Duodenal mucosa (tissue), 2 donors: ENCODE measurements around the gene TRMT2A.

ENCODE experiments used
- H3K27ac ChIP-seq: one replicate; pipeline ENCODE4 v1.7.0; 2013; ENCODE audit warnings: low read depth, low read length
- H3K27me3 ChIP-seq, 2 donors: one replicate each; pipeline ENCODE4 v1.7.0; 2013; ENCODE audit warnings: low read length in 2 of 2, control low read depth in 1 of 2; ENCODE audit not compliant: insufficient read depth in 2 of 2, control insufficient read depth in 1 of 2
- H3K36me3 ChIP-seq, 2 donors: one replicate each; pipeline ENCODE4 v1.7.0; 2013; ENCODE audit warnings: low read length in 2 of 2, control low read depth in 1 of 2; ENCODE audit not compliant: insufficient read depth in 2 of 2, control insufficient read depth in 1 of 2
- H3K4me1 ChIP-seq, 2 donors: one replicate each; pipeline ENCODE4 v1.7.0; 2013; ENCODE audit warnings: low read length in 2 of 2, control low read depth in 1 of 2; ENCODE audit not compliant: insufficient read depth in 2 of 2, control insufficient read depth in 1 of 2
- H3K4me3 ChIP-seq, 2 donors: one replicate each; pipeline ENCODE4 v1.7.0; 2013; ENCODE audit warnings: low read length in 2 of 2, low read depth in 1 of 2
- H3K9ac ChIP-seq, 2 donors: one replicate each; pipeline ENCODE4 v1.7.0; 2013; ENCODE audit warnings: low read length in 2 of 2, low read depth in 1 of 2
- H3K9me3 ChIP-seq, 2 donors: one replicate each; pipeline ENCODE4 v1.7.0; 2013; ENCODE audit warnings: low read length in 2 of 2, control low read depth in 1 of 2; ENCODE audit not compliant: control insufficient read depth in 1 of 2

Gene TRMT2A

DNA sequence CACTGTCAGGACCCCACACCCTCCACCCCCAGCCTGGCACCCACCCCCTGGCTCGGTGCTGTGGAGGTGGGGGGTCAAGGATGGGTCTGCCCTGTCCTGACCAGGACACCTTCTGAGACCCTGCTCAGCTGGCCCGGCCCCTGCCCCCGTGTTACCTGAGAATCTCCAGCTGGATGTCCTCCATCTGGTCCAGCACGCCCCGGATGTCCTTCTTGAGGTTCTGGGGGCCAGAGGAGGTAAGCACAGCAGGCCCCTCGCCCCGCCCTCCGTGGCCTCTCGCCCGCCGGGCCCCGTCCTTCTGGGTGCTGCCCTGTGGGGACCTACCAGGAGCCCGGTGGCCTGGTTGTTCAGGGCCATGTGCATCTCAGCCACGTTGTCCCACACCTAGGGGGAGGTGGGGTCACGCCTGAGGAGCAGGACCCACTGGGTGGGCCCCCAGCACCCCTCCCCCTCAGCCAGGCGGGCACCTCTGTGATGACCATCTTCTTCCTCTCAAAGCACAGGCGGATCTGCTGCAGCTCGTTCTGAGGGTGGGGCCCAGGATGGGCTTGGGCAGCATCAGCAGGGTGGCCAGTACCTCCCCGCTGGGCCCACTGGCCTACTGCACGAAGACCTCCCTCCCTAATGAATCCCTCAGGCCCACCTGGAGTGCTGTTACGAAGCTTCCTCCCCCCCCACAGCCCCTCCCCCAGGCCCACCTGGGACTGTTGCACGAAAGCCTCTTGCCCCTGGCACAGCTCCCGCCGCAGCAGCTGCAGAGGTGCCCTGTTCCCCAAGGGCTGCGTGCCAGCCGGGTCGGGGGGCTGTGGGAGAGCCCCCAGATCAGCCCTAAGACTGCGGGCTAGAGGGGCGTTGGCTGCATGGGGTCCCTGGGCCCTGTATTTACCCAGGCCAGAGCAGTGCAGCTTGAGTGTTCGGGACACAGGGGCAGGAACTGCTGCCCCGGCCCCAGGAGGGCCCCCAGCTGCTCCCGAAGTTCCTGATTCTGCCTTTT is 32.5 kb upstream of the TRMT2A start:
- Histone ChIP-seq H3K27me3 (no peaks in the 10 kb centered on the region), H3K9me3 (no peaks in the 10 kb centered on the region), H3K4me1 (peaks cover 0 to 3% of the 10 kb centered on the region in 2 donors)

DNA sequence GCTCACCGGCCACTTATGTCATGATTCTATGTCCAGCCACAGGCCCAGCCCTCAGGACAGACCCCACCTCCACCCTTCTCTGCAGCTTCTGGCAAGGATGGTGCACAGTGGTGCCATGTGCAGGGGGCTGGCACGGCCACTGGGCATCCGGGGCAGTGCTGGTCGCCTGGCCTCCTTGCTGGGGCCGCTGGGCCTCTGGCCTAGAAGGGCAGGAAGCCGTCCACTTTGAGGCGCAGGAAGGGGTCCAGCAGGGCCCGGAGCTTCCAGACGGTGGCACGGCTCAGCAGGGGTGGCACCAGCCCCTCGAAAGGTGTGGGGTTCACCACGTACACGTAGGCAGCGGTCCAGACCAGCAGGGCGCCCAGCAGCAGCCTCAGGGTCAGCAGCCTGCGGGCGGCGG is 31.4 kb upstream of the TRMT2A start:
- Histone ChIP-seq H3K36me3 (no peaks in the 10 kb centered on the region), H3K27ac (no peak overlapping the region), H3K4me1 (peaks cover 0 to 3% of the 10 kb centered on the region in 2 donors), H3K27me3 (no peaks in the 10 kb centered on the region), H3K9ac (no peak overlapping the region), H3K4me3 (no peak overlapping the region), H3K9me3 (no peaks in the 10 kb centered on the region)

More for the DNA sequence above, 32.5 kb upstream of the TRMT2A start:
- Histone ChIP-seq H3K9ac (no peak overlapping the region), H3K27ac (no peak overlapping the region), H3K4me3 (no peak overlapping the region), H3K36me3 (no peaks in the 10 kb centered on the region)

DNA sequence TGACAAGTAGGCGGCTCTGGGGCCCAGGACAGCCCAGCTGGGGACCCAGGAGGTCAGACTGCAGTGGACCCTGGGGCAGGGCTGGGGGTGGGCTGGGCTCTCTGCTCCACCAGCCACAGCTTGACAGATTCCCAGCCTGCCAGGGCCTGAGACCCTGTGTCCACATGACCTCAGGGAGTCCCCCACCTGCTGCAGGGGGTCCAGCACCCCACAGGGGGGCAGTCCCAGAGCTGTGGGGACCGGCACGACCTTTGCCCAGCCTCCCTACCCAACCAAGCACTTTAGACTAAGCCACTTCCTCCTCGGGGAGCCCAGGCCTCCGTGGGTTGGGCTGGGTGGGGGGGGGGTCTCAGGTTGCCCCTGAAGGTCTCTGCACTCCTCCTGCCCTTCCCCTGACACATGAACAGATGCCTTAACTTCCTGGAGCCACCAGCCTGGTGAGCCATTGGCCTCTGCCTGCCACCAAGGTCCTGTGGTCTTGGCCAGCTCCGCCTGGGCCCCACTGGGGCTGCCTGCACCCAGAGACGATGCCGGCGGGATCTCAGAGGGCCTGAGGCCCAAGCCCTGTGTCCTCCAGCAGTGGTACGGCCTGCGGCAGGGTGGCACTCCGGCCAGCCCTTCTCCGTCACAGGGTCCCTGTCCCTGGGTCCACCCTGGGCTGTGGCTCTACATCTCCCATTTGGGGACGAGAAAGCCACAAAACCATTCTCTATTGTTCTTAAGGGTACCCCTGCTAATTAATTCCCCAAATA is 30.4 kb upstream of the TRMT2A start:
- no peaks in the 10 kb centered on the region for H3K27me3 ChIP-seq
- peaks cover 0 to 3% of the 10 kb centered on the region in 2 donors for H3K4me1 ChIP-seq
- no peaks in the 10 kb centered on the region for H3K36me3 ChIP-seq
- H3K4me3 ChIP-seq: no peak overlapping the region
- H3K9ac ChIP-seq: no peak overlapping the region
- H3K9me3 ChIP-seq: no peaks in the 10 kb centered on the region
- H3K27ac ChIP-seq: no peak overlapping the region

DNA sequence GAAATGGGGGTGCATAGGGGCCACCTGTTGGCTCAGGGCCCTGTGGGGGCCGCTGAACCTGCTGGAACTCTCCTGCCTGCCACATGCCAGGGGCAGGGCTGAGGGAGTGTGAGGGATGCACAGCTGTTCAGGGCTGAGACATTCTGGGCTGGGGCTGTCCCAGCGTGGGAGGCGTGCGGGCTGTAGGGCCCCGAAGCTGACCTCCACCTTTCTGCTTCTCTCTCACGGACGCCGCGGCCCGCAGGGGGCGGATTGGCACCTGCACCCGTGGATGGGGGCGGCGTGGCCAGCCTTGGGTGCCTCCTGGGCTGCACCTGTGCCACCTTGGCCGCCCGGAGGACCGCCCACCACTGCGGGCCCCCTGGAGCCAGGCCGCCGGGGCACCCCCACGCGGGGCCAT is 29.8 kb upstream of the TRMT2A start:
- no peaks in the 10 kb centered on the region for H3K27me3 ChIP-seq
- no peaks in the 10 kb centered on the region for H3K36me3 ChIP-seq
- H3K9me3 ChIP-seq: no peaks in the 10 kb centered on the region
- H3K9ac ChIP-seq: no peak overlapping the region
- no peak overlapping the region for H3K4me3 ChIP-seq
- no peak overlapping the region for H3K27ac ChIP-seq
- H3K4me1 ChIP-seq: peaks cover 0 to 3% of the 10 kb centered on the region in 2 donors

DNA sequence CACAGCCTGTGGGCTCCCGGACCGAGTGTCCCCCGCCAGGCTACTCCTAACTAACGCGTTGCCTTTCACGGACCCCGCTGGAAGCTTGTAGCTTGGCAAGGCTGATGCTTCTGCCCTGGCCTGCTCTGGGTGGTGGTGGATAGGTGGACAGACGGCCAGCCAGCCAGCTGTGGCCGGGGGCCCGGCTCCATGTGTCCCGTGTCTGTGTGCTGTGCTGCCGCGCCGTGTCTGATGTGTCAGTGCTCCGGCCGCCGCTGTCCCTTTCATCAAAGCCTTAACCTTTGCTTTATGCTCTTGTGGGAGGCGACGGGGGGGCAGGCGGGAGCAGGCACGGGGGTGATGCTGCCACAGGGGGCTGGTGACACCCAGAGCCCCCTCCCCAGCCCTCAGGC is 28.8 kb upstream of the TRMT2A start:
- no peaks in the 10 kb centered on the region for H3K27me3 ChIP-seq
- no peak overlapping the region for H3K27ac ChIP-seq
- H3K4me1 ChIP-seq: peaks cover 0 to 3% of the 10 kb centered on the region in 2 donors
- H3K9me3 ChIP-seq: no peaks in the 10 kb centered on the region
- no peak overlapping the region for H3K4me3 ChIP-seq
- H3K36me3 ChIP-seq: no peaks in the 10 kb centered on the region
- no peak overlapping the region for H3K9ac ChIP-seq

DNA sequence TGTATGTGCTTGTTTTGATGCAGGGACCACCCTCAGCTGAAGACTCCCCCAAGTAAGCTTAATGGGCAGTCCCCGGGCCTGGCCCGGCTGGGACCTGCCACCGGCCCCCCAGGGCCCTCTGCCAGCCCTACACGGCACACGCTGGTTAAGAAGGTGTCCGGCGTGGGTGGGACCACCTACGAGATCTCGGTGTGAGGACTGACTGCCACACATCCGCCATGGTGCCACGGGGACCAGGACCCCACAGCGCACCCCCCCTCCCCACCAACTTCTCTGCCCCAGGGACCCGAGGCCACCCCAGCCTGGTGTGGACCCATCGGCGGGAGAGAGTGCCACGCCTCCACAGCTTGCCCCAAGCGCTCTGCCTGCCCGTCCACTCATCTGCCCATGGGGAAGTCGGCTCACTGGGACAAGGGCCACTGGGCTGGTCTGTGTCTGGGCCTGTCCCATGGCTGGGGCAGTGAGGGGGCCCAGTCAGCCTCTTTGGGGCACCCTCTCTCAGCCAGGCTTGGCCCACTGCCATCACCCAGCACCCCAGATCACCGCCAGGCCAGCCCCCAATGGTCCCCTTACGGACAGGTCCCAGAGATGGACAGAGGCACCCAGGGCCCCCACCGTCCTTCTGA is 28.3 kb upstream of the TRMT2A start:
- H3K9ac ChIP-seq: no peak overlapping the region
- H3K36me3 ChIP-seq: no peaks in the 10 kb centered on the region
- no peak overlapping the region for H3K27ac ChIP-seq

DNA sequence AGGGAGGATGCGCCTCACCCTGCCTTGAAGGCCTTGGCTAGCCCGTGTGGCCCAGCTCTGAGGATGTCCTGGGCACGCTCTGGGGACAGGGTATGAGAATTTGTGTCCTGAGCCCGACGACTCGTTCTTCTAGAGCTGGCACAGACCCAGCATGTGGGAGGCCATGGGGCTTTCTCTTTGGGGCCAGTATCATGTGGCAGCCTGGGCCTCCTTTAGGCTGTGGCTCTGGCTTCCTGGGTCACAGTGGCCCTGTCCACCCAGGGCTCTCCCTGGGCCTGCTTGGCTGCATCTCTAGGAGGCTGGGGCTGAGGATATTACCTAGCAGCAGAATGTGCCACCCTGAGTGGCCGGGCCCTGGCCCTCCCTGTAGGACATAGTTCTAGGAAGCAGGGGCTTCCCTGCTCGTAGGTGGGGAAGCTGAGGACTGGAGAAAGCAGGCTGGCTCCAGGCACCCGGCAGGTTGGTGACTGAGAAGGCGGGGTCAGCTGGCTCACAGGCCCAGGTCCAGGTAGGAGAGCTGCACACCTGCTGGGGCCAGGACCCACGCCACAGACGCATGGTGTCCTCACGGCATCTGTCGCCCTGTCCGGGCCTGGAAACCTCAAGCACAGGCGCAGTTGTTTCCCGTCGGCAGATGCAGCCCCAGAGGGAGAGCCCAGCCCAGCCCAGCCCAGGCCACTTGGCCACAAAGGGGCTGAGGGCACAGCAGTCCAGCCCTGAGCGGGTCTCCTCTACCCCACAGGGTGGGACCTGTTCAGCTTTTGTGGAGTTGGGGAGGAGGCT is 27.0 kb upstream of the TRMT2A start:
- H3K36me3 ChIP-seq: peaks cover 4 to 6% of the 10 kb centered on the region in 2 donors
- no peaks in the 10 kb centered on the region for H3K9me3 ChIP-seq
- no peak overlapping the region for H3K9ac ChIP-seq
- peaks cover 0 to 3% of the 10 kb centered on the region in 2 donors for H3K4me1 ChIP-seq
- H3K27me3 ChIP-seq: no peaks in the 10 kb centered on the region
- H3K27ac ChIP-seq: no peak overlapping the region
- no peak overlapping the region for H3K4me3 ChIP-seq

More for the DNA sequence above, 28.3 kb upstream of the TRMT2A start:
- no peaks in the 10 kb centered on the region for H3K27me3 ChIP-seq
- no peaks in the 10 kb centered on the region for H3K9me3 ChIP-seq
- H3K4me3 ChIP-seq: no peak overlapping the region
- peaks cover 0 to 3% of the 10 kb centered on the region in 2 donors for H3K4me1 ChIP-seq

DNA sequence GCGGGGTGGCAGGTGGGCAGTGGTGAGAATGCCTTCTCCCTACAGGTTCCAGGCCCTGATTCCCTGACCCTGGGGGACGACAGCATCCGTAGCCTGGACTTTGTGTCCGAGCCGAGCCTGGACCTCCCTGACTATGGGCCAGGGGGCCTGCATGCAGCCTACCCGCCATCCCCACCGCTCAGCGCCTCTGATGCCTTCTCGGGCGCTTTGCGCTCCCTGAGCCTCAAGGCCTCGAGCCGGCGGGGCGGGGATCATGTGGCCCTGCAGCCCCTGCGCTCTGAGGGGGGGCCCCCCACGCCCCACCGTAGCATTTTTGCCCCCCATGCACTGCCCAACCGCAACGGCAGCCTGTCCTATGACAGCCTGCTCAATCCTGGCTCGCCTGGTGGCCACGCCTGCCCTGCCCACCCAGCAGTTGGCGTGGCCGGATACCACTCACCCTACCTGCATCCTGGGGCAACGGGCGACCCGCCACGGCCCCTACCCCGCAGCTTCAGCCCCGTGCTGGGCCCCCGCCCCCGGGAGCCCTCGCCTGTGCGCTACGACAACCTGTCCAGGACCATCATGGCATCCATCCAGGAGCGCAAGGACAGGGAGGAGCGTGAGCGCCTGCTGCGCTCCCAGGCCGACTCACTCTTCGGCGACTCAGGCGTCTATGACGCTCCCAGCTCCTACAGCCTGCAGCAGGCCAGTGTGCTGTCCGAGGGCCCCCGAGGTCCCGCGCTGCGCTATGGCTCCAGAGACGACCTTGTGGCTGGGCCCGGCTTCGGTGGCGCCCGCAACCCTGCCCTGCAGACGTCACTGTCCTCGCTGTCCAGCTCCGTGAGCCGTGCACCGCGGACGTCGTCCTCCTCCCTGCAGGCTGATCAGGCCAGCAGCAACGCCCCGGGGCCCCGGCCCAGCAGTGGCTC is 25.9 kb upstream of the TRMT2A start:
- H3K9me3 ChIP-seq: no peaks in the 10 kb centered on the region
- H3K36me3 ChIP-seq: peaks cover 4 to 6% of the 10 kb centered on the region in 2 donors
- H3K9ac ChIP-seq: no peak overlapping the region
- H3K27me3 ChIP-seq: no peaks in the 10 kb centered on the region
- H3K27ac ChIP-seq: no peak overlapping the region
- H3K4me3 ChIP-seq: no peak overlapping the region
- H3K4me1 ChIP-seq: peaks cover 0 to 6% of the 10 kb centered on the region in 2 donors
